Urothelium cell line (cell line): ENCODE results near the gene PIEZO1.

ENCODE experiments used
- DNase-seq: peaks from one replicate; pipeline ENCODE4 v3.0.0; 2011; ENCODE audit warnings: low spot score, mixed read lengths
- FAIRE-seq: peaks from 2 replicates; lab custom pipeline; 2011; peaks lifted over from hg19 to GRCh38; lab: Jason Lieb, UNC

PIEZO1 gene

DNA sequence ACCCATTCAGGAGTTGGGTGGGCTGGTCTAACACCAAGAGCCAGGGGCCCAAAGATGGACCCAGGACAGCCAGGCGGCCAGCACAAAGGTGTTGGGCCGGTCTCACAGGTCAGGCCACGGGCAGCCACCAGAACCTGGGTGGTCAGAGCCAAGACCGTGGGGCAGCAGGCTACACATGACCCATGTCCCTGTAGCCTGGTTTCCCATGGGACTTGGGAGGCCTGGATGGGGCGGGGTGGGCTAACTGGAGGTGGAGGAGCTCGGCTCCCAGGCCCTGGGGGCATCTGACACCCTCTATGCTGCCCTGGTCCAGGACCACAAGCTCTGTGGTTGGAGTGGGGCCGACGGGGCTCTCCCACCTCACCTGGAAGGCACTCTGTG is 61.5 kb downstream of the PIEZO1 start:
- DNase-seq = no peak
- FAIRE-seq = no peak

DNA sequence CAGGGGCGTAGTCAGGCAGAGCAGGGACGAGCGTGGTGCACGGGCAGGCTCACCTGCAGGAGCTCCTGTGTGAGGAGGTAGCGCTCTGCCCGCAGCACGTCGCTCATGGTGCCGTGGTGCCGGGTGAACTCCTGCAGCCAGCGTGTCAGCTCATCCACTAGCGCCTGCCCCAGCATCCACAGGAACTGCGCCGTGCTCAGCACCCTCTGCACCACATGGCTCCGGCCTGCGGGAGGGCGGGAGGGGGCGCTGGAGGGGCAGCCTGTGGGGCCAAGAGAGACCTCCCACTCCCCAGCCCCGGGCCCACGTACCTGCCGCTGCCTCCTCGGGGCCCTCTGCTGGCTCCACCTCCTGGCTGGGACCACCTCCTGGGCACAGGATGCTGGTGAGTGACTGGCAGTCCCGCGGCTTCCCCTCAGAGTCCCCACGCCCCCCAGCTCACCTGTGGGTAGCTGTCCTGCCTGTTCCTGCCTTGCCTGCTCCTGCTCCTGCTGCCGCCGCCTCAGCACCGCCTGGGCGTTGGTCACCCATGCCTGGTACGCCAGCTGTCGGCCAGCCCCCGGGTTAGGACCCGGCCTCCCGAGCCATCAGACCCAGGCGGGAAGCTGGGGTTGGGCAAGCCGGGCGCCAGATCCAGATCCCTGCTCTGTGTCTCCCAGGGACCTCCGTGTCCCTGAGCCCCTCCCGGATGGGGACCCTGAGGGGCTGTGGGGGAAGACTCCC is 62.1 kb downstream of the PIEZO1 start:
- FAIRE-seq = no peak

DNA sequence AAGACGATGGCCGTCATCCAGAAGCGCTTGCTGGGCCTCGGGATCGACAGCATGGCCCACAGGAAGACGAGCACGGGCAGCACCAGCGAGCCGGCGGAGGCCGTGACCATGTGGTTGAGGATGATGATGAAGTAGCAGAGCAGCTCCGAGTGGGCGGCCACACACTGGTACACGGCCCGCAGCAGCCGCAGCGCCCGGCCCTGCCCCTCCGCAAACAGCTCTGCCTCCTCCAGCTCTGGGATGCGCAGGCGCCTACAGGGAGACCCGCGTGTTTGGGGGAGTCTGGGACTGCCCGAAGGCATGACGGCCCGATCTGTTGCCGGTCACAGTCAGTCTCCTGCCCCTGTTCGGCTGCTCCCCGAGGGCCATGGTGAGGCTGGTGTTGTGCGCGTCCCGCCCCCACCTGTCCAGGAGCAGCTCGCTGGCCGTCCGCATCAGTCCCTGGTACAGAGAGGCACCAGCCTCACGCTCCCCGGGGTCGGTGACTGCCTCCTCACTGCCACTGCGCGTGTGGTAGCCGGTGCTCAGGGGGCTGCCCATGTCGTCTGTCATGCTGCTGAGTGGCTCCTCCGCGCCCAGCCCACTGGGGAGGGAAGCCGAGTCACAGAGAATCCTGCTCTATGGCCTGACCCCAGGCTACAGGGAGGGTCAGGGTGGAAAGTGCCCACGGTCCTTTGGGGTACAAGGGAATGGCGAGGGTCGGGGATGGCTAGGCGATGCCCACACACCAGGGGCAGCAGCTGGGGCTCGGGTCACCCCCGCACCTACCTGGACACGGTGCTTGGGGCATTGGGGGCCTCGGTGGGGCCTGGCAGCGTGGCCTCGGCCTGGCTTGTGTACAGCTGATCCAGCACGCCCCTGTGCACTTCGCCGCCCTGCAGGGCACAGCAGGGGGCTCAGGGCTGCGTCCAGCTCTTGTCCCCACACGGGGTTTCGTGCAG is 62.9 kb downstream of the PIEZO1 start:
- no peak for DNase-seq
- no peak for FAIRE-seq

More for the DNA sequence above, 62.1 kb downstream of the PIEZO1 start:
- DNase-seq = no peak

DNA sequence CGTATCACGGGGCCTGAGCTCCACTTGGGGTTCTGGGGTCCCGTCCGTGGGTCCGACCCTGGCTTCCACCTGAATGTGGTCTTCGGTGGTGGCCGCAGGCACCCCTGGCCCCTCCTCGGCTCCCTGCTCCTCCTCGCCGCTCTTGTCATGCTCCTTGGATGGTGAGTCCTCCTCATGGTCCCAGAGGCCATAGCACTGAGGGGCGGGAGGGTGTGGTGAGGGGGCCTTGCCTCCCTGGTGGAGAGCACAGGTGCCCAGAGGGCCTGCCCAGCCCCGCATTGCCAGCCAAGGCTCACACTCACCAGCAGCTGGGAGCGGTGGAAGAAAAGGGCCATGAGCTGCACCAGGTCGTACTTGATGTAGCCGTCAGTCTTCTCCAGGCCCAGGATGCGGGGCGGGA is 63.8 kb downstream of the PIEZO1 start:
- FAIRE-seq = no peak
- no peak for DNase-seq

DNA sequence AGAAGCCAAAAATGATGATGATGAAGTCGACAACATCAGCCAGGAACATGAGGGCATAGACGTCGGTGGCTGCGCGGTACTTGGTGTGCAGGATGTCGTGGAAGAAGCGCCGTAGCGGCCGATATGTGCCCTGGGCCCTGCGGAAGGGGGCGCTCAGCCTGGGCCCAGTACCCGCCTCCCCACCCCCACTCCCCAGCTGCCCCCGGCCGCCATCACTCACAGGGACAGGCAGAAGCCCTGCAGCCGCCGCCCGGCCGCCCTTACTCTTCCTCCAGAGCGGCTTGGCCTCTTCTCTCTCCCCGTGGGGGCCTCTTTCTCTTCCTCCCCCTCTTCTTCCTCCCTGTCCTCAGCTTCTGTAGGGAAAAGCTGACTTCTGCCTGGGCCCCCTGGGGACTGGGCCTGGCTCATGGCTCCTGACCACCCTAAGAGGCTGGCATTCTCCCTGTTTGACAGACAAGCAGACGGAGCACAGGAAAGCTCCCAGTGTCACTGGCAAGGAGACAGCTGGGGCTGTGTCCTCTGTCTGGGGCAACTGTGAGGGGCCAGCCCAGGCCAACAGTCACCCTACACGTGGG is 64.5 kb downstream of the PIEZO1 start:
- no peak for FAIRE-seq
- no peak for DNase-seq

DNA sequence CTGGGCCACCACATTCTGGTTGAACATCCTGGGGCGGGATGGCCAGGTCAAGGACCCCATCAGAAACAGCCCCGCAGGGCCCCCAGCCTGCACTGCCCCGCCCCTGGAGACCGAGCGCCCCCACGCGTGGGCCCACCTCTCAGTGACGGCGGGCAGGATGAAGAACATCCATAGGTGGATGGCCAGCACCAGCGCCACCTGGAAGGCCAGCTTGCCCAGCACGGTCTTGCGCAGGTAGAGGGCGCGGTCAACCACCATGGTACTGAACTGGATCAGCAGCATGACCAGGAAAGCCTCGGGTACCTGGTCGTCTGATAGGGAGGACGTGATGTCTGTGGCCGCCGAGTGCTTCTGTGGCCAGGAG is 65.1 kb downstream of the PIEZO1 start:
- FAIRE-seq = no peak
- DNase-seq = no peak

DNA sequence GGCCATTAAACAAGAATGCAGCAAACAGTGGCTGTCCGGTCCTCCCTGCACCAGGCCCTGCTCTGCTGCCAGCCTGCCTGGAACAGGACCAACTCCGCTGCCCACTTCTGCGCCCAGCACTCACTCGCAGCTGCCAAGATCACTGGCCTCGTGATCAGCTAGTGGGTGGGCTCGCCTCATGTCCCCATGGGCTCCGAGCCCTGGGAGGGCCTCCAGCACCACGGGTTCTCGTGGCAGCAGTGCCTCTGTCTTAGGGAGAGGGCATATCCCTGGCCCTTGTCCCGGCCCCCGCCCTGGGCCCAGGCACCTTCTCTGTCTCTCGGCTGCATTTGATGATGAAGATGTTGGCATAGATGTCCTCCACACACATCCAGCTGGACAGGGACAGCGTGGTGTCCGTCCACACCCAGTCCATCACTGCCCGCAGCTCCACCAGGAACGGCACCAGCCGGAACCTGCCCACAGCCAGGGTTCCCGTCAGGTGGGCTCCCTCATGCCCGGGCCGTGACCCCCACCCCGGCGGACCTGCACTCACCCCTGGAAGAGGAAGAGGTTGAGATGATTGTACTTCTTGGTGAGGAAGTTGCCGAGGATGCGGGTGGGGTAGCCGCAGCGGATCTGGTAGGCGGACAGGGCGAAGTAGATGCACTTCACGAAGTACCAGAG is 65.6 kb downstream of the PIEZO1 start:
- DNase-seq (no peak), FAIRE-seq (no peak)

DNA sequence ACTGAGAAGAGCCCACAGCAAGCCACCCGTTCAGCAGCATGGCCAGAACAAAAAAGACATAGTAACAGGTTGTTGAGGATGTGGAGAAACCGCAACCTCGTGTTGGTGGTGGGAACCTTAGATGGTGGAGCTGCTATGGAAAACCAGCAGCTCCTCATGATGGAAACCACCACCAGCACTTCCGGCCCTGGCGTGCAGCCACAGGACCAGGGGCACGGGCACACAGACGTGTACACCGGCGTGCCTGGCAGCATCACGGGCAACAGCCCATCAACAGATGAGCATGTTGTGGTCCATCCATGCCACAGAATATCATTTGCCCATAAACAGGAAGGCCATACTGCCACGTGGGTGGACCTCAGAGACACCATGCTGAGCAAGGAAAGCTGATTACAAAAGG is 66.8 kb downstream of the PIEZO1 start:
- DNase-seq (no peak), FAIRE-seq (no peak)

DNA sequence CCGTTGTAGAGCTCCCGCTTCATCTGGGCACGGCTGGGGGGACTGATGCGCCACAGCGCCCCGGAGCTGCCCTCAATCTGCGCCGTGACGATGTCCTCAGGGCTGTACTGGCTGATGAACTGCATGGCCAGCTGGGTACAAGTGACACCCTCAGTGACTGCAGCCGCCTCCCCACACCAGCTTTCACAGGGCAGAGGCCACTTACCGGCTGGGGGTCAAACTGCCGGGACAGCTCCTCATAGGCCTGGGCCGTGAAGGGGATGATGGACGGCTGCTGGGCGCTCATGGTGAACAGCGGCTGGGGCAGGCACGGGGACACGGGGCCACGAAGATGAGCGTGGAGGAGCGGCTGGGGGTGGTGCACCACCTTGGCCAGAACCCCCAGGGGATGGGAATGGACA is 68.4 kb downstream of the PIEZO1 start:
- FAIRE-seq = no peak
- no peak for DNase-seq

DNA sequence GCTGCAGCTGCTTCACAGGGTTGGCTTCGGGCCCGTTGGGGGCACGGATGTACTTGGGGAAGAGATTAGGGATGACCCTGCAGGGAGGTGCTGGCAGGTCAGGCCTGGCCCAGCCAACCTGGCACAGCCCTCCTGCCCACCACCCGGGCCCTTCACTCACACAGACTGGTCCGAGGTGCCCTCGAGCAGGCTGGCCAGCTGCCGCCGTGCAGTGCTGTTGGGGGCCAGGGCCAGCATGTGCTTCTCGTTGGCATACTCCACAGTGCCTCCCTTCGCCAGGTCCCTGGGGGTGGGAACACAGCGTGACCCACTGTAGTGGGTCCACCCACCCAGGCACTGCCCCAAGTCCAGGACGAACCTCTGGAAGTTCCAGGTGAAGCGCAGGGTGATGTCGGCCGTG is 68.8 kb downstream of the PIEZO1 start:
- FAIRE-seq = no peak
- no peak for DNase-seq

DNA sequence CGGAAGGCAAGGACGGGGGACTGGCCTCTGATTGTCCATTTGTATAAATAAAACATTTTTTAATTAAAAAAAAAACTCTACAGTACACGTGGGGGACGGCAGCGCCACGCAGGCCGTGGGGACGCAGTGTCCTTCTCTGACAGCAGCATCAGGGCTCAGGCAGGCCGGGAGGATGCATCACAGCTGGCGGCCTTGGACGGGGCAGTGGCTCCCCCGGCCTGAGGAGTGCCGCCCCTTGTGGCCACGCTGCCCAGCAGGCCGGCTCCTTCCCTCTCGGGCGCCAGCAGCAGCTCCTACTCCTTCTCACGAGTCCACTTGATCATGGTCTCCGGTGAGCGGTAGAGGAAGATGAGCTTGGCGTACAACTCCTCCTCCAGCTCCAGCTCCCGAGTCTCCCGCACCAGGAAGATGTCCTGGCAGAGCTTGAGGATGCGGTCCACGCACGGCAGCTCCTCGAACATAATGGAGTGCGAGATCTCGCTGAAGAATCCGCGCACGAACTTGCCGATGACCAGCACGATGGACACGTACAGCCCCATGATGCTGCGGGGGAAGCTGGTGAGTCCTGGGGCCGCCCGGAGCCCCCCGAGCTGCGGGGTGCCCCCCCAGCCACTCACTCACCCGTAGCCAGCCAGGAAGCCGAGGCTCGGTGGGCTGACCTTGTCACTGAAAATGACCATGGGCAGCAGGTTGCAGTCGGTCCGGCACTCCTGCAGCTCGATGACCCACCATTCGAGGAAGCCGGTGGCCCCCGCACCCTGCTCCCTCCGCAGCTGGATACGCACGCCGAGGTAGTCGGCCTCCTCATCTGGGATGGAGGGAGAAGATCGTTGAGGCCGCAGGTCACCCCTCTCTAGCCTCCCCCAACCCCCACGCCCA is 69.5 kb downstream of the PIEZO1 start:
- FAIRE-seq (no peak), DNase-seq (no peak)

DNA sequence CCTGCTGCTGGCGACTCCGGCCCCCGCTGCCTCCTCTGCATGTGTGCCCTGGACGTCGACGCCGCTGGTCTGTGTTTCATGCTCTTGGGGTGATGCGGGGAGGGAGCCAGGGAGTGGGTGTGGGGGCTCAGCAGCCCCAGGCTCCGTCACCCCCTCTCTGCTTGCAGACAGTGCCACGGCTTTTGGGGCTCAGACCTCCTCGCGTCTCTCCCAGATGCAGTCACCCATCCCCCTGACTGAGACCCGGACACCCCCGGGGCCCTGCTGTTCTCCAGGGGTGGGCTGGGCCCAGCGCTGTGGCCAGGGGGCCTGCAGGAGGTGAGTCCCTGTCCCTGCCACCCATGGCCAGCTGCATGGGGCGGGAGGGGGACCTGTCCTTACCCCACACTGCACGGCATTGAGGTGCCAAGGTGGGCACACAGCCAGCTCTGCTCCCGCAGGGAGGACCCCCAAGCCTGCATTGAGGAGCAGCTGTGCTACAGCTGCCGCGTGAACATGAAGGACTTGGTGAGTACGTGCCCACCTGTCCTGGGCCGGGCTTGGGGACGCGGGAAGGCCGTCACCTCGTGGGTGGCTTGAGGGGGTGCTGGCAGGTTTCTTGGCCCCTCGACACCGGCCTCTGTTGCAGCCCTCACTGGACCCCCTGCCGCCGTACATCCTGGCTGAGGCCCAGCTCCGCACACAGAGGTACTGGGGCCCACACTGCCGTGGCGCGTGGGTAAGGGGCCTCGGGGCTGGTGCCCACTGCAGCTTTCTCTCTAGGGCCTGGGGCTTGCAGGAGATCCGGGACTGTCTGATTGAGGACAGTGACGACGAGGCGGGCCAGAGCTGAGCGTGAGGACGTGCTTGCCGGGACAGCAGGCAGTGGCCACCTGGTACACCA is 70.4 kb downstream of the PIEZO1 start:
- no peak for FAIRE-seq
- DNase-seq = no peak

DNA sequence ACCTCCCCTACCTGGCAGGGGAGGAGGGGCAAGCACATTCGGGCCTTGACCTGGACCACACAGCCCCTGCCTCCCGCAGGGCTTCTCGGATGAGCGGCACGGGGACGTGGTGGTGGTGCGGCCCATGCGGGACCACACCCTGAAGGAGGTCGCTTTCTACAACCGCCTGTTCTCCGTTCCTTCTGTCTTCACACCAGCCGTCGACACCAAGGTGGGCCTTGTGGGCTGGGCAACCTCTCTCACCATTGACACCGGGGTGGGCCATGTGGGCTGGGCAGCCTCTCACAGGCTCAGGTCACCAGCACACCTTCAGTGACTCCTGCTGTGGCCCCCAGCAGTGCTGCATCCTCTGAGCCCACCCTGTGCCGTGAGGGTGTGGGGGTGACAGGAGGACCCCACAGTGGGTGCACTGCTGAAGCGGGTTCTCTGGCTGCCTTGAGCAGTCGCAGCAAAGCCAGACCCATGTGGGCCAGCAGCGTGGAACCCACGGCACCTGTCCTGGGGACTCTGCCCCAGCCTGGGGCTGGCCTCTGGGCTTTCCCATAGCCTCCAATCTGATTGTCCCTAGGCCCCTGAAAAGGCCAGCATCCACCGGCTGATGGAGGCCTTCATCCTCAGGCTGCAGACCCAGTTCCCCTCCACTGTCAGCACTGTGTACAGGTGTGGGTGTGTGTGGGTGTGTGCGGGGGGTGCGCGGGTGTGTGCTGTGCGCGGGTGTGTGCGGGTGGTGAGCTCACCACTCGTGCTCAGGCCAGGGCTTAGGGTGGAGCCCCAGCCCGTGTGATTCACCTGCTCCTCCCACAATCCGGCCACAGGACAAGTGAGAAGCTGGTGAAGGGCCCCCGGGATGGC is 71.2 kb downstream of the PIEZO1 start:
- FAIRE-seq = no peak
- DNase-seq = no peak

DNA sequence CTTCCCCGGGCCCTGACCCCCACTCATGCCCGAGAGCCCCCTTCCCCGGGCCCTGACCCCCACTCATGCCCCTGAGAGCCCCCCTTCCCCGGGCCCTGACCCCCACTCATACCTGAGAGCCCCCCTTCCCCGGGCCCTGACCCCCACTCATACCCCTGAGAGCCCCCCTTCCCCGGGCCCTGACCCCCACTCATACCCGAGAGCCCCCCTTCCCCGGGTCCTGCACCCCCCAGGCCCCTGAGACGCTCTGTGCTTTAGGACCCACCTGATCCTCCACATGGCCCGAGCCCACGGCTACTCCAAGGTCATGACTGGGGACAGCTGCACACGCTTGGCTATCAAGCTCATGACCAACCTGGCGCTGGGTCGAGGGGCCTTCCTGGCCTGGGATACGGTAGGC is 72.0 kb downstream of the PIEZO1 start:
- DNase-seq = no peak
- no peak for FAIRE-seq

DNA sequence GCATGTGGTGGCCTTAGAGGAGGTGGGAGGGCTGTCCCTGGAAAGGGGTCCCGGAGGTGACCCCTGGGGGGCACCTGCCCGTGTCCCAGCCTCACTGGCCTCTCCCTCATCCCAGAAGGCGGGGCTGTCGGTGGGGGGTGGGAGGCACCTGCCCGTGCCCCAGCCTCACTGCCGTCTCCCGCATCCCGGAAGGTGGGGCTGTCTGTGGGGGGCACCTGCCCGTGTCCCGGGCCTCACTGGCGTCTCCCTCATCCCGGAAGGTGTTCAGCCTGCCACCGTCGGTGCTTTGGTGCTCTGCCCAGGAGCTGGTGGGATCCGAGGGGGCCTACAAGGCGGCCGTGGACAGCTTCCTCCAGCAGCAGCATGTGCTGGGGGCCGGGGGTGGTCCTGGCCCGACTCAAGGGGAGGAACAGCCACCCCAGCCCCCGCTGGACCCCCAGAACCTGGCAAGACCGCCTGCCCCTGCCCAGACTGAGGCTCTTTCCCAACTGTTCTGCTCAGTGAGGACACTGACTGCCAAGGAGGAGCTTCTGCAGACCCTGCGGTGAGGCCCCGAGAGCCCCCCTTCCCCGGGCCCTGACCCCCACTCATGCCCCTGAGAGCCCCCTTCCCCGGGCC is 72.5 kb downstream of the PIEZO1 start:
- DNase-seq = no peak
- FAIRE-seq = no peak

DNA sequence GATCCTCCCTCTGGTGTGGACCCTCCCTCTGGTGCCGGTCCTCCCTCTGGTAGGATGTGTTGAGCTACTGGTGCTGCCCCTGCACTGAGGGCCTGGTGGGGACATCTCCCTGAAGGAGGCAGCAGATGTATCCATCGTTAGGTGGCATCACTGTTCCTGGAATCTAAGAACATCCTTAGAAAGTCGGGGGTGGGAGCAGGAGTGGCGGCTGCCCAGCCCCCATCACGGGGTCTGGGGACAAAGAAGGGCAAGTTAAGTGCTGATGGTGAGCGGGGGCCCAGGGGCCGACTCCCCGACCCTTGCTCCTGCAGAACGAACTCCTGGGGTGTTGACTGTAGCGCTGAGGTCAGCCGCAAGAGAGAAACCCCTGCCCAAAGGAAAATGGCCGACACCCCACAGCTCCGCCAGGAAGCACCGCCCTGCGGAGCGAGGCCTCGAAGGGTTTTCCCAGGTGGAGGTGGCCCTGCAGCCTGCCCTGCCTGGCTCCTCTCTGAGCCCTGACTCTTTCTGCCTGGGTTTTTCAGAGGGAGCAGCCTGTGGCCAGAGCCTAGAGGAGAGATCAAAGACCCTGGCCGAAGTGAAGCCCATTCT is 73.2 kb downstream of the PIEZO1 start:
- no peak for FAIRE-seq
- DNase-seq = no peak

DNA sequence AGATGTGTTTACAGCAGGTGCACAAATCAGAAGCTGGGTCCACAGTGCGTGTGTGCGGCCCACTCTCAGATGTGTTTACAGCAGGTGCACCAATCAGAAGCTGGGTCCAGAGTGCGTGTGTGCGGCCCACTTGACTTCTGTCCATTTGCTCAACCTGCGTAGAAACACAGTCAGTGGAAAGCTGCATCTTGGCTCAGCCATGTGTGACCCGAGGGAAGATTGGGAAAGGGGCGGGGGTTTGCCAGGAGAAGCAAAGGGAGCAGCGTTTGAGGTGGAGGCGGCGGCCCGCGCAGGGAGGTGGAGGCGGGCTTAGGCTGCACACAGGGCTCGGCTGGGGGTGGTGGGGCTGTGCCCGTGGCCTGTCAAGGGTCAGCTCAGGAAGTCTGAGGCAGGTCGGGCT is 74.5 kb downstream of the PIEZO1 start:
- DNase-seq (no peak), FAIRE-seq (no peak)
